Progenitor cell of endocrine pancreas (in vitro differentiated cells): ENCODE data around the gene ITM2C. TPM values are rescaled to one million over a fixed set of nuclear protein-coding genes. Genes with fewer than 3 reads are reported as not detected.
A peak's percentile ranks its signal among the peaks of the same experiment; 100 is the strongest.

Experiments
- DNase-seq: peaks from one replicate; pipeline ENCODE4 v3.0.0; 2021; ENCODE audit warnings: low spot score; ENCODE audit not compliant: unreplicated experiment
- H3K27ac Mint-ChIP-seq: 2 replicates; pipeline ENCODE4 v1.8.0; 2021; ENCODE audit warnings: mild to moderate bottlenecking, moderate library complexity, mixed read lengths
- H3K27me3 Mint-ChIP-seq: 2 replicates; pipeline ENCODE4 v1.8.0; 2021; ENCODE audit warnings: mixed read lengths
- H3K36me3 Mint-ChIP-seq: 2 replicates; pipeline ENCODE4 v1.8.0; 2022; ENCODE audit warnings: mixed read lengths; ENCODE audit not compliant: insufficient read depth
- H3K4me1 Mint-ChIP-seq: 2 replicates; pipeline ENCODE4 v1.8.0; 2021; ENCODE audit warnings: low read depth, mixed read lengths
- H3K4me3 Mint-ChIP-seq: 2 replicates; pipeline ENCODE4 v1.8.0; 2021; ENCODE audit warnings: low read depth, mild to moderate bottlenecking, moderate library complexity, mixed read lengths
- H3K9me3 Mint-ChIP-seq: 2 replicates; pipeline ENCODE4 v1.8.0; 2021; ENCODE audit warnings: low read depth, mixed read lengths
- CTCF ChIP-seq: fragments of 200-600 bp; sonication (generic); IDR thresholded peaks from one replicate; pipeline ENCODE4 v1.5.0; 2021; ENCODE audit warnings: antibody characterized with exemption, mild to moderate bottlenecking; ENCODE audit not compliant: unreplicated experiment
- total RNA-seq: library from RNA; stranded (reverse); gene quantifications from 2 replicates; pipeline ENCODE4 v1.2.1, GENCODE V29; 2021

The ITM2C gene
- total RNA-seq, 1 donor from 2014 or later, result 169 TPM

GRCh38 chr2:230924092-230924469 lies 59.3 kb downstream of the ITM2C start:
- H3K36me3 Mint-ChIP-seq, result no peaks in the 10 kb centered on the region
- TF ChIP-seq CTCF, result no peak
- no peak overlapping the region for H3K27ac Mint-ChIP-seq
- DNase-seq, result no peak
- H3K4me3 Mint-ChIP-seq, result no peak overlapping the region
- peaks cover 7% of the 10 kb centered on the region for H3K27me3 Mint-ChIP-seq
- H3K9me3 Mint-ChIP-seq, result no peaks in the 10 kb centered on the region
- peaks cover 1% of the 10 kb centered on the region for H3K4me1 Mint-ChIP-seq

- Mint-ChIP-seq H3K4me3 (no peak within 1 kb of the TSS), H3K36me3 (no peaks in the 10 kb centered on the region), H3K4me1 (no peaks in the 10 kb centered on the region), H3K27ac (no peak within 1 kb of the TSS), H3K27me3 (peaks cover 7% of the 10 kb centered on the region), H3K9me3 (no peaks in the 10 kb centered on the region)
- TF ChIP-seq CTCF, result peak; percentile 16
- no peak for DNase-seq
These were observed 60.0 kb downstream of the ITM2C start, which contains the start of gene GPR55 for GRCh38 chr2:230924470-230925341. Gene GPR55, minus strand, starts transcription at chr2:230925242. Its CDS starts 14,280 bp downstream, at chr2:230910962.

GRCh38 chr2:230925443-230925878 lies 60.7 kb downstream of the ITM2C start:
- no peaks in the 10 kb centered on the region for H3K9me3 Mint-ChIP-seq
- no peak for TF ChIP-seq CTCF
- no peaks in the 10 kb centered on the region for H3K4me1 Mint-ChIP-seq
- H3K36me3 Mint-ChIP-seq, result no peaks in the 10 kb centered on the region
- H3K27ac Mint-ChIP-seq, result no peak overlapping the region
- H3K27me3 Mint-ChIP-seq, result peaks cover 7% of the 10 kb centered on the region
- no peak overlapping the region for H3K4me3 Mint-ChIP-seq
- DNase-seq, result no peak

GRCh38 chr2:230925879-230926765 lies 61.4 kb downstream of the ITM2C start:
- no peak overlapping the region for H3K27ac Mint-ChIP-seq
- H3K36me3 Mint-ChIP-seq, result no peaks in the 10 kb centered on the region
- H3K9me3 Mint-ChIP-seq, result no peaks in the 10 kb centered on the region
- no peaks in the 10 kb centered on the region for H3K4me1 Mint-ChIP-seq
- H3K27me3 Mint-ChIP-seq, result peaks cover 7% of the 10 kb centered on the region
- TF ChIP-seq CTCF, result no peak
- DNase-seq, result no peak
- H3K4me3 Mint-ChIP-seq, result no peak overlapping the region

GRCh38 chr2:230927711-230928341 lies 63.1 kb downstream of the ITM2C start:
- no peak for TF ChIP-seq CTCF
- DNase-seq, result no peak

More at GRCh38 chr2:230927711-230928341, 63.1 kb downstream of the ITM2C start:
- no peak overlapping the region for H3K4me3 Mint-ChIP-seq
- H3K27ac Mint-ChIP-seq, result no peak overlapping the region
- H3K36me3 Mint-ChIP-seq, result no peaks in the 10 kb centered on the region
- no peaks in the 10 kb centered on the region for H3K9me3 Mint-ChIP-seq
- H3K27me3 Mint-ChIP-seq, result peaks cover 12% of the 10 kb centered on the region
- no peaks in the 10 kb centered on the region for H3K4me1 Mint-ChIP-seq
